Spleen (tissue), 13 donors: ENCODE data around the gene EFCAB3. TPM values are rescaled to one million over a fixed set of nuclear protein-coding genes. Genes with fewer than 3 reads are reported as not detected.

Experiments used
- DNase-seq: peaks from one replicate; pipeline ENCODE4 v3.0.0-alpha.2; 2020
- H3K27ac ChIP-seq, 8 donors: fragments of 200-600 bp; sonication (generic) in 7 of 8; 1 replicate in 4 of 8; 2 replicates in 4 of 8; pipeline versions ENCODE4 v1.5.0 to v1.8.0; 2016 to 2021; ENCODE audit warnings: inconsistent platforms in 4 of 8, mild to moderate bottlenecking in 4 of 8, moderate library complexity in 1 of 8
- H3K27me3 ChIP-seq, 7 donors: fragments of 200-600 bp; sonication (generic) in 6 of 7; replicated peaks in 1 of 7; 1 replicate in 4 of 7; 2 replicates in 3 of 7; pipeline versions ENCODE4 v1.5.0 to v1.8.0; 2016 to 2021; ENCODE audit warnings: inconsistent platforms in 3 of 7, mild to moderate bottlenecking in 1 of 7
- H3K36me3 ChIP-seq, 6 donors: fragments of 200-600 bp; sonication (generic) in 5 of 6; 1 replicate in 4 of 6; 2 replicates in 2 of 6; pipeline versions ENCODE4 v1.5.0 to v1.8.0; 2016 to 2021; ENCODE audit warnings: inconsistent platforms in 2 of 6
- H3K4me1 ChIP-seq, 6 donors: fragments of 200-600 bp; sonication (generic) in 5 of 6; 1 replicate in 3 of 6; 2 replicates in 3 of 6; pipeline versions ENCODE4 v1.5.0 to v1.8.0; 2016 to 2021; ENCODE audit warnings: inconsistent platforms in 3 of 6
- H3K4me3 ChIP-seq, 8 donors: fragments of 200-600 bp; sonication (generic) in 7 of 8; 1 replicate in 4 of 8; 2 replicates in 4 of 8; pipeline versions ENCODE4 v1.5.0 to v1.8.0; 2016 to 2021; ENCODE audit warnings: inconsistent platforms in 4 of 8, mild to moderate bottlenecking in 4 of 8, moderate library complexity in 2 of 8
- H3K9me3 ChIP-seq, 8 donors: fragments of 200-600 bp; sonication (generic) in 7 of 8; 1 replicate in 4 of 8; 2 replicates in 4 of 8; pipeline versions ENCODE4 v1.5.0 to v1.8.0; 2016 to 2021; ENCODE audit warnings: inconsistent platforms in 4 of 8
- POLR2A ChIP-seq, 3 donors: fragments of 450-650 bp; IDR thresholded peaks; one replicate each; pipeline ENCODE4 v1.5.1; 2017; ENCODE audit warnings: antibody characterized with exemption in 3 of 3, mild to moderate bottlenecking in 1 of 3
- POLR2AphosphoS5 ChIP-seq, 3 donors: sonication (generic); formaldehyde crosslinking; IDR thresholded peaks; one replicate each; pipeline ENCODE4 v1.5.1; 2017; ENCODE audit warnings: antibody characterized with exemption in 3 of 3
- WGBS, 5 donors: extraction: QIAGEN DNeasy Blood & Tissue Kit in 3 of 5; methylation state at CpG; one replicate each; pipeline versions ENCODE4 v1.1.5 to v1.1.7; 2013 to 2018; 5-methylcytosine and 5-hydroxymethylcytosine counted together
- intact Hi-C: fragments of 100-400 bp; cut with DNase I; formaldehyde crosslinking; loops from one replicate; pipeline ENCODE4 v1.15.0; 2023; ENCODE audit warnings: low total_unique reads
- long read RNA-seq, 2 donors: transcript quantifications; one replicate each; lab custom pipeline, GENCODE V29; 2026
- polyA plus RNA-seq, 3 donors: library from polyadenylated mRNA; stranded (reverse); fragments of 200-250 nt; gene quantifications; one replicate each; pipeline ENCODE4 v1.2.1, GENCODE V29; 2013
- total RNA-seq, 7 donors: library from RNA; depleted of rRNA in 3 of 7; stranded (reverse); fragments of >200 nt in 3 of 7; fragmentation: NEBNext Ultra II Directional in 4 of 7; extraction: Animal tissue kit (Norgen Biotek cat#: 25700) in 4 of 7; gene quantifications; one replicate each; pipeline versions ENCODE4 v1.1.0 to v1.2.1, GENCODE V29; 2016 to 2021
- TF ChIP-seq, protein P1 (sequence below), 11 experiments: fragments of 200-600 bp in 7 of 11; fragments of 450-650 bp in 4 of 11; sonication (generic) in 4 of 11; IDR thresholded peaks in 8 of 11; conservative IDR thresholded peaks in 3 of 11; 1 replicate in 7 of 11; 2 replicates in 4 of 11; pipeline versions ENCODE4 v1.4.0 to v1.8.0; 2016 to 2021; ENCODE audit warnings: antibody characterized with exemption in 11 of 11, inconsistent platforms in 4 of 11, mild to moderate bottlenecking in 1 of 11
- donor health status: healthy with polysubstance abuse.
- donor health status: DM: no; HTN: no; CAD: no; lungs with moderate emphysema.
- donor health status: DM: no; HTN: no; CAD: no.
- donor health status: Bipolar disorder and iron deficiency.
- donor health status: healthy.
- donor health status: DM: no; HTN: no; CAD: no.
- donor health status: DM: yes; HTN: yes; CAD: no.

The EFCAB3 gene
- total RNA-seq (not detected), polyA plus RNA-seq (not detected)
- long read RNA-seq, donor 1 = 0 reads
- long read RNA-seq, donor 2 = 0 reads

GRCh38 chr17:62380253-62380652 is at the start of gene EFCAB3:
Gene EFCAB3, plus strand, starts transcription at chr17:62380553. Its CDS starts 2,427 bp downstream, at chr17:62382980.
- no peak within 1 kb of the TSS for H3K27ac ChIP-seq
- intact Hi-C loops = no loop called here
- H3K27me3 ChIP-seq = peaks cover 0 to 21% (median 0%) of the 10 kb centered on the region in 7 donors
- H3K4me3 ChIP-seq = no peak within 1 kb of the TSS
- TF ChIP-seq POLR2A (IDR thresholded peaks at IDR 0.05) (no peak), POLR2AphosphoS5 (IDR thresholded peaks at IDR 0.05) (no peak)
- TF ChIP-seq, protein P1, sequence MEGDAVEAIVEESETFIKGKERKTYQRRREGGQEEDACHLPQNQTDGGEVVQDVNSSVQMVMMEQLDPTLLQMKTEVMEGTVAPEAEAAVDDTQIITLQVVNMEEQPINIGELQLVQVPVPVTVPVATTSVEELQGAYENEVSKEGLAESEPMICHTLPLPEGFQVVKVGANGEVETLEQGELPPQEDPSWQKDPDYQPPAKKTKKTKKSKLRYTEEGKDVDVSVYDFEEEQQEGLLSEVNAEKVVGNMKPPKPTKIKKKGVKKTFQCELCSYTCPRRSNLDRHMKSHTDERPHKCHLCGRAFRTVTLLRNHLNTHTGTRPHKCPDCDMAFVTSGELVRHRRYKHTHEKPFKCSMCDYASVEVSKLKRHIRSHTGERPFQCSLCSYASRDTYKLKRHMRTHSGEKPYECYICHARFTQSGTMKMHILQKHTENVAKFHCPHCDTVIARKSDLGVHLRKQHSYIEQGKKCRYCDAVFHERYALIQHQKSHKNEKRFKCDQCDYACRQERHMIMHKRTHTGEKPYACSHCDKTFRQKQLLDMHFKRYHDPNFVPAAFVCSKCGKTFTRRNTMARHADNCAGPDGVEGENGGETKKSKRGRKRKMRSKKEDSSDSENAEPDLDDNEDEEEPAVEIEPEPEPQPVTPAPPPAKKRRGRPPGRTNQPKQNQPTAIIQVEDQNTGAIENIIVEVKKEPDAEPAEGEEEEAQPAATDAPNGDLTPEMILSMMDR (IDR thresholded peaks at IDR 0.05 in 8 of 11, conservative IDR thresholded peaks at IDR 0.05 in 3 of 11) = no peak
- no peaks in the 10 kb centered on the region for H3K36me3 ChIP-seq
- H3K4me1 ChIP-seq = no peaks in the 10 kb centered on the region
- WGBS, 5 donors = 79 to 93% (median 91%) methylated on average over 3 of the region's 3 CpGs
- DNase-seq = no peak
- no peaks in the 10 kb centered on the region for H3K9me3 ChIP-seq

GRCh38 chr17:62336527-62336926 is 43.8 kb upstream of the EFCAB3 start:
- Histone ChIP-seq H3K27ac (no peak overlapping the region), H3K36me3 (no peaks in the 10 kb centered on the region), H3K9me3 (peaks cover 2 to 27% (median 20%) of the 10 kb centered on the region in 8 donors), H3K4me1 (no peaks in the 10 kb centered on the region), H3K27me3 (no peaks in the 10 kb centered on the region), H3K4me3 (no peak overlapping the region)
- TF ChIP-seq POLR2AphosphoS5 (IDR thresholded peaks at IDR 0.05) = no peak
- TF ChIP-seq, protein P1 (IDR thresholded peaks at IDR 0.05 in 8 of 11, conservative IDR thresholded peaks at IDR 0.05 in 3 of 11) = no peak
- no peak for TF ChIP-seq POLR2A (IDR thresholded peaks at IDR 0.05)
- DNase-seq = no peak
- intact Hi-C loops = no loop called here

- no peaks in the 10 kb centered on the region for H3K36me3 ChIP-seq
- TF ChIP-seq POLR2A (IDR thresholded peaks at IDR 0.05) = no peak
- TF ChIP-seq, protein P1 (IDR thresholded peaks at IDR 0.05 in 8 of 11, conservative IDR thresholded peaks at IDR 0.05 in 3 of 11) = no peak
- TF ChIP-seq POLR2AphosphoS5 (IDR thresholded peaks at IDR 0.05) = no peak
- peaks cover 0 to 3% (median 0%) of the 10 kb centered on the region in 8 donors for H3K9me3 ChIP-seq
- peaks cover 0 to 13% (median 0%) of the 10 kb centered on the region in 7 donors for H3K27me3 ChIP-seq
- H3K4me3 ChIP-seq = no peak overlapping the region
- no peak for DNase-seq
- no peak overlapping the region for H3K27ac ChIP-seq
- intact Hi-C loops = no loop called here
- 36 to 60% (median 52%) methylated on average over 3 of the region's 3 CpGs for WGBS, 5 donors
- H3K4me1 ChIP-seq = no peaks in the 10 kb centered on the region
These were observed 36.5 kb upstream of the EFCAB3 start for GRCh38 chr17:62343764-62344270.

GRCh38 chr17:62351176-62351575 is 29.2 kb upstream of the EFCAB3 start:
- intact Hi-C loops = no loop called here
- DNase-seq = no peak

More at GRCh38 chr17:62351176-62351575, 29.2 kb upstream of the EFCAB3 start:
- 86 to 98% (median 90%) methylated on average over 5 of the region's 5 CpGs for WGBS, 5 donors
- no peaks in the 10 kb centered on the region for H3K4me1 ChIP-seq
- TF ChIP-seq, protein P1 (IDR thresholded peaks at IDR 0.05 in 8 of 11, conservative IDR thresholded peaks at IDR 0.05 in 3 of 11) = no peak
- TF ChIP-seq POLR2A (IDR thresholded peaks at IDR 0.05) = no peak
- no peak for TF ChIP-seq POLR2AphosphoS5 (IDR thresholded peaks at IDR 0.05)
- H3K9me3 ChIP-seq = no peaks in the 10 kb centered on the region
- no peak overlapping the region for H3K27ac ChIP-seq
- peaks cover 0 to 58% (median 0%) of the 10 kb centered on the region in 7 donors for H3K27me3 ChIP-seq
- H3K4me3 ChIP-seq = no peak overlapping the region
- H3K36me3 ChIP-seq = no peaks in the 10 kb centered on the region
